HG03571 (cell line): Measurements from ENCODE around the gene CFAP20DC.
"Not testable (repeated sequence)": the region's sequence is repeated elsewhere in the genome, so short reads cannot be mapped to it uniquely, and the experiment has no call there.

ENCODE experiments used
- ATAC-seq: cut with Tn5 transposase; IDR thresholded peaks from one replicate; pipeline ENCODE4 v1.9.1; 2021; ENCODE audit not compliant: unreplicated experiment

Gene CFAP20DC

GRCh38 chr3:58751235-58751634 lies 298.6 kb downstream of the CFAP20DC start:
- ATAC-seq: no peak

- ATAC-seq: no peak
These were observed 299.9 kb downstream of the CFAP20DC start for GRCh38 chr3:58749948-58750347.

DNA sequence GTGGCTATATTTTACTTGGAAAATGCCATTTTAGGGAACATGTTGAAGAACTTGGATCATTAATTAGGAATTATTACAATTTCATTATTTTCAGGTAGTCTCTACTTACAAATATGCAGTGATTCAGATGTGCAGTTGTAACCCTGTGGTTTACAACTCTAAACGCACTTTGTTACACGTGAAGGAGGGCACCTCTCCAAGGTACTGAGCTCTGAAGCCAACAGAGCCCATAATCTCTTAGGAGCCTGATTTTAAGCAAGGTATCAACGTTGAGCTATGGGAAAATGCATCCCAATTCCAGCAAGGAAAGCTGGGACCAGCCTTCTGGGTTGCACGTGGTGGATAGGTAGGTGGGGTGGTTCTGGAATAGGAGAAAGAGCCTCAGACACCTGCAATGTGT lies 301.8 kb downstream of the CFAP20DC start:
- no peak for ATAC-seq

DNA sequence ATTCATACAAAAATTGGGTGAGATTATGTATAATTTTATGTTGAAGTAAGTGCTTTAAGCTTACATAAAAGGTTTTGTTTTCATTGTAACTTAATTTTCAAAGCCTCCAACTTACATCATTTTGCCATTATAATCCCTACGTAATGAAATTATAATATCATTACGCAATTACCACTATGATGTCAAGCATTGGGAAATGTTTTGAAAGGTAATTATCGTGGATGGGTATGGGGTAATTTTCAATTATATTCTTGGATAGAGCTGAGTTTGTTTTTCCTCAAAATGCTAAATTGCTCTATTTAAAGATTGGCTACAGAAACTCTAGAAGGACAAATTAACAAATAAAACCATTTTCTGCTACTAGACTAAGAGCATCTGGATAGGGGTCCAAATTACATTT lies 303.1 kb downstream of the CFAP20DC start:
- ATAC-seq: no peak

DNA sequence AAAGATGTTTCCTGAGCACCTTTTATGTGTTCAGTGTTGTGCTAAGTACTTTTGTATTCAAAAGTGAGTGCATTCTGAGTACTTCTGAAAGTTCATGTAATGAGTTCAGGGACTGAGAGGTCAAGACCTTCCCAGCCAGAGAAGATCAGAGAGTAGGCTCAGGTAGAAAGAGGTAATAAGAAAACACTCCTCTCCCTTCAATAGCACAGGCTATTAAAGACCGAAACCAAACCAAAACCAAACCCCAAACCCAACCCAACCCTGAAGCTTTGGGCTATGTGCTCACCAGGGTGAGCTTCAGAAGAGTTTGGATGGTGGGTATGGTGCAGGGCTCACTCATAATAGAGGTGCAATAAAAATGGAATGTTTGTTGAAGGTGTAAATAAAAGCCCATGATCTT lies 306.5 kb downstream of the CFAP20DC start:
- no peak for ATAC-seq

DNA sequence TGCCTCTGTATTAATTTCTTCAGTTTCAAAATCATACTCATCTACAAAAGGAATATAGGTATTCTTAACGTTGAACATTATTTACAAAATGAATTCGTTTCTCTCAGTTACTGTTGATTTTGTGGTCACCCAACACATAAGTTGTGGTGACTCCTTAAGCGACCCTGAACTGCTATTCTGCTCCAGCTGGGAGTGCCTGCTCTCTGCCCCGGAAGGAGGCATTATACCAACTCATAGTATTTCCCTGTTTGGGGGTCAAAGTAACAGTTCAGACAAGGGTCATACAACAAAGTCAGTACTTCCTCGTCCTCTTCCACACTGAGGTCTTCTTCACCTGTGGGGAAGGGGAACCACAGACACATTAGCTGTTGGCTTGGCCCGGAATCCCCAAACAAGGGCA lies 307.6 kb downstream of the CFAP20DC start:
- no peak for ATAC-seq

DNA sequence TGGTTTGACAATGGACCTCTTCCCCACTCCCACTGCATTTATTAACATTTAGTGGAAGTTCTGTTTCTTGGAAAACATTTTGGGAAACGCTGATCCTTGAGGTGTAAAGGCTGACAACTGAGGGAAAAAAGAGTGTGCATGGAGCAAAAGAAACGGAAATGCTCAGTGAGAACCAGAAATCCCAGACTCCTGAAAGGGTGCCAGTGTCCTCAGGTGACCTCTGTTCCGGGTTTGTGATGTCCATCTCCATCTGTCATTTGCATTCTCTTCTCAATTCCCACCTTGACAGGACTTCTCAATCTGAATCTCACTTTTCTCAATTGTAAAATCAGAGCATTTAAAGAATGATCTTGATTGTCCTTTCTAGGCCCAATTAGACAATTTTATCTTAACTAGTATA lies 312.2 kb downstream of the CFAP20DC start:
- ATAC-seq: no peak

- ATAC-seq: no peak
These were observed 318.2 kb downstream of the CFAP20DC start for GRCh38 chr3:58731673-58732072.

DNA sequence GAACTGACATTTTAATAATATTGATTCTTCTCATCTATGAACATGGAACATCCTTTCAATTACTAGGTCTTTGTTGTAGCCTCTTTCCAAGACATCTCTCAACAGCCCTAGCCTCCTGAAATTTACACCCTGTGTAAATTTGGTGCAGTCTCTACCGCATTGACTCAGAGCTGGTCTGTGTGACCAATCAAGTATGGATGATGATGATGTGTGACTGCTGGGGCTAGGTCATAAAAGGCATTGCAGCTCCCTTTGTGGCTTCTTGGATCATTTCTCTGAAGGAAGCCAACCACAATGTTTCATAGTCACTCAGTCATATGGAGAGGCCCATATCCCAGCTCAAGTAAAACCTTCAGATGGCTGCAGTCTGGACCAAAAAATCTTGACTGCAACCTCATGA lies 321.1 kb downstream of the CFAP20DC start:
- ATAC-seq: no peak

DNA sequence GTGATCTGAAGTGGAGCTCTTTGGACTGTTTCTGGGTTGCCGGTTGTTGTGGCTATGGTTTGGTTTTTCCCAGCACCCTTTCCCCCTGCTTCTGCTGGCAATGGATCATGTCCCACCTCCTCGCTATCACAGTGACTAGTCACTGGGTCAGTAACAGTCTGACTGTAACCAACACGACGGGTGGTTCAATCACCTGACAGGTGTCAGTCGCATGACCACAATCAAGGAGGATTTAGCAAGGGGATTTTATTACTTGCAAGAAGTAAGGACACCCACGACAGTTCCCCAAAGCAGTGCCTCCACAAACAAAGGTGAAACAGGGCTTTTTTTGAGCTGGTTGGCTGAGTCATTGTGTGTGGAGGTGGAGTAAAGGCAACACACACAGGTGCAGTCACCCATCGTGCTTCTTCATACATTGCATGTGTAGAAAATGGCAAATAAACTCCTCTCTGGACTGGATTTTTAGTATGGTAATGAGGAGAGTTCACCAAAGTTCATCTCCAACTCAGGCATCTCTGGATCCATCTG lies 324.4 kb downstream of the CFAP20DC start:
- no peak for ATAC-seq

DNA sequence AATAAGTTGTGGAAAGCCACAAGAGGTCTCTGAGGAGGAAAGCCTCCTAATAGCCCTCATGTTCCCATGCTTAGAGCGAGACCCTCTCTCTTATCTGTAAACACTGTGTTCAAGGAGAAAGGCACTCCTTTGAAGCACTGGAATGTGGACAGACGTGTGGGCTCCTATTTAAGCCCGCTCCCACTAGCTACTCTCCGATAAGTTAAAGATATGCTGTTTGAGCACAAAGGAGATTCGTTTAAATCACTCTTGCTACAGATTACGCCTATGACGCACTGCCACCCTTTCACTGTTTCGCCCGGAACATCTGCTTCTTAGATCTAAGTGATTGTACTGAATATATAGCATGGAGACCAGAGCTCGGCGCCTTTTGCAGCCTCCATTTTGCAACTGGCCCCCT lies 325.5 kb downstream of the CFAP20DC start:
- no peak for ATAC-seq

DNA sequence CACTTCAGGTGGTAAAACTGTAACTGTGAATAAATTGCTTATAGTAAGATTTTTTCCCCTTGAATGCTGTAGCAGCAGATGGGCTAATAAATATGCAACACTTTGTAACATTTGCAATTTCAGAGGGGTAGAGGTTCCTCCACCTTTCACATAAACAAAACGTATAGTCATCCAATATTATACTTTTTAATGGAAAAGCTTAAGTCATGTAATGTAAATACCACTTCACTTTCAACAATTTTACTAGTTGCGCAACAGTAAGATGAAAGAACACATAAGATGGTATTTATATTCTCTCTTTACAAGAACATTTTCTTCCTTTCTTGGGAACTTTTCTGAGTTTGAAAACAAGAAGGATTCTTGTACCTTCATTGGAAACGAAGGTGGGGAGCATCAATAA lies 326.7 kb downstream of the CFAP20DC start:
- ATAC-seq: no peak

DNA sequence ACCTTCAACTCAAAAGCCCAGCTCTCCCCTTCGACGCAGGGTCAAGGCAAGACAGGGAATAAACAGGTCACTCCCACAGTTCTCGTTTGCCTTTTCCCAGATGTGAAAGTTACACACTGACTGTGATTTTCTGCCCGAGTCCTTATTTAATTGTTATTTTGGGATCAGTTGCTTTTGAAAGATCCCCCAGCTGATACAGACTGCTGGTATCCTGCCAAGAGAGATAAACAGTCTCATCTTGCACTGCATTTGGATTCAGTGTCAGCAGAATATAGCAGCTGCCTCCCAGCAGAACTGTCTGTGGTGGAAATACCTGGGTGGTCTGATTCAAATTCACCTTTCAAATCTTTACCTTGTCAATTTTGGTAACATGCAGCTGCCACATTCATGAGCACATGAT lies 327.3 kb downstream of the CFAP20DC start:
- no peak for ATAC-seq

GRCh38 chr3:58720526-58720925 lies 329.3 kb downstream of the CFAP20DC start:
- no peak for ATAC-seq

DNA sequence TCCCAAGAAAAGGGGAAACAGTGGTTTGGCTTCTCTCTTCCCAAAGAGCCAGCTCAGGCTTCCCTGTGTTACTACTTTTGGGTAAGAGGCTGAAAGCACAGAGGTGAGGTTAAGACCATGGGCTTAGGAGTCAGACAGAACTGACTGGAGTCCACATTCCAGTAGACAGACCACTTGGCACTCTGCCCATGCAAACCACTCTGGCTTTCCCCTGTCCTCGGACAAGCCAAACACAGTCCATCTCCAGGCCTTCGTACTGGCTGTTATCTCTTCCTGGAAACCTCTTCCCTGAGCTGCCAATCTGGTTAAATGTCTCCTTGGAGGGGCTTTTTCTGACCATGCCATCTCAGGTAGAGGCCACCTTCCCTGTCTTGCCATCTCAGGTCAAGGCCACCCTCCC lies 330.1 kb downstream of the CFAP20DC start:
- no peak for ATAC-seq

- ATAC-seq: no peak
These were observed 336.0 kb downstream of the CFAP20DC start for GRCh38 chr3:58713715-58714401.

GRCh38 chr3:58711871-58712270 lies 338.0 kb downstream of the CFAP20DC start:
- no peak for ATAC-seq

GRCh38 chr3:58708983-58709382 lies 340.8 kb downstream of the CFAP20DC start:
- not testable (repeated sequence) for ATAC-seq

GRCh38 chr3:58708116-58708791 lies 341.6 kb downstream of the CFAP20DC start:
- no peak for ATAC-seq

- no peak for ATAC-seq
These were observed 342.4 kb downstream of the CFAP20DC start for GRCh38 chr3:58707390-58707930.

- no peak for ATAC-seq
These were observed 343.2 kb downstream of the CFAP20DC start for GRCh38 chr3:58706395-58707167.

GRCh38 chr3:58704745-58705144 lies 345.1 kb downstream of the CFAP20DC start:
- ATAC-seq: no peak
